ENCODE results near the gene RPS24.
"Not testable (repeated sequence)": the region's sequence is repeated elsewhere in the genome, so short reads cannot be mapped to it uniquely, and the experiment has no call there.

RPS24 gene

DNA sequence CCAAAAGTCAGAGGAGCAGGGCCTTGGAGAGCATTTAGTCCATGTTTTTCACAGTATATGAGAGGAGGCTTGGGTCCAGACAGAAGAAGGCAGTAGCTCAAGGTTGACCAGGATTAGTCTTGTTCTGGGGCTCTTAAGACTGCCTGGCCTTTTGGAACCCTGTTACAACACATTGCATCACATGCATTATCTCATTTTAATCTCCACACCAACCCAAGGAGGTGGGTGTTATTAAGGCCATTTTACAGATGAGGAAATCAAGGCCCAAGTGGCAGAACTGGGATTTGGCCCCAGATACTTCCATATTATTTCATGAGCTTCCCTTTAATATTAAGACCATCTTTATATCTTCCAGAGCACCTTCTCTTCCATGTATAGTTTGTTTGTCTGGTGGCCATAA lies 38.8 kb downstream of the RPS24 start:
- H3K79me2 ChIP-seq (ENCODE audit: control insufficient read depth, low read length): no peaks in the 10 kb centered on the region
- H3K27me3 ChIP-seq (ENCODE audit: control insufficient read depth, low read length): no peaks in the 10 kb centered on the region
- no peaks in the 10 kb centered on the region for H3K9me3 ChIP-seq (ENCODE audit: control insufficient read depth, insufficient read depth, low read length)
- H3K4me2 ChIP-seq (ENCODE audit: low read length): no peak overlapping the region
- H3K4me3 ChIP-seq (ENCODE audit: low read length): no peak overlapping the region
- H3K9me2 ChIP-seq (replicated peaks; ENCODE audit: control insufficient read depth, low read length): no peaks in the 10 kb centered on the region
- H3K27ac ChIP-seq (ENCODE audit: low read depth, low read length): no peak overlapping the region
- H3F3A ChIP-seq (ENCODE audit: control insufficient read depth, insufficient read depth): no peaks in the 10 kb centered on the region
- H4K20me1 ChIP-seq (ENCODE audit: control insufficient read depth, insufficient read depth, low read depth, low read length): no peaks in the 10 kb centered on the region
- no peaks in the 10 kb centered on the region for H3K4me1 ChIP-seq (ENCODE audit: control insufficient read depth, low read length)
- no peaks in the 10 kb centered on the region for H3K36me3 ChIP-seq (ENCODE audit: control insufficient read depth, low read length)
- TF ChIP-seq, protein P1, sequence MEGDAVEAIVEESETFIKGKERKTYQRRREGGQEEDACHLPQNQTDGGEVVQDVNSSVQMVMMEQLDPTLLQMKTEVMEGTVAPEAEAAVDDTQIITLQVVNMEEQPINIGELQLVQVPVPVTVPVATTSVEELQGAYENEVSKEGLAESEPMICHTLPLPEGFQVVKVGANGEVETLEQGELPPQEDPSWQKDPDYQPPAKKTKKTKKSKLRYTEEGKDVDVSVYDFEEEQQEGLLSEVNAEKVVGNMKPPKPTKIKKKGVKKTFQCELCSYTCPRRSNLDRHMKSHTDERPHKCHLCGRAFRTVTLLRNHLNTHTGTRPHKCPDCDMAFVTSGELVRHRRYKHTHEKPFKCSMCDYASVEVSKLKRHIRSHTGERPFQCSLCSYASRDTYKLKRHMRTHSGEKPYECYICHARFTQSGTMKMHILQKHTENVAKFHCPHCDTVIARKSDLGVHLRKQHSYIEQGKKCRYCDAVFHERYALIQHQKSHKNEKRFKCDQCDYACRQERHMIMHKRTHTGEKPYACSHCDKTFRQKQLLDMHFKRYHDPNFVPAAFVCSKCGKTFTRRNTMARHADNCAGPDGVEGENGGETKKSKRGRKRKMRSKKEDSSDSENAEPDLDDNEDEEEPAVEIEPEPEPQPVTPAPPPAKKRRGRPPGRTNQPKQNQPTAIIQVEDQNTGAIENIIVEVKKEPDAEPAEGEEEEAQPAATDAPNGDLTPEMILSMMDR (IDR thresholded peaks at IDR 0.05; ENCODE audit: low read depth, low read length, poor library complexity, severe bottlenecking): no peak
- TF ChIP-seq EZH2phosphoT487 (IDR thresholded peaks at IDR 0.05; ENCODE audit: borderline replicate concordance, low read length): no peak

DNA sequence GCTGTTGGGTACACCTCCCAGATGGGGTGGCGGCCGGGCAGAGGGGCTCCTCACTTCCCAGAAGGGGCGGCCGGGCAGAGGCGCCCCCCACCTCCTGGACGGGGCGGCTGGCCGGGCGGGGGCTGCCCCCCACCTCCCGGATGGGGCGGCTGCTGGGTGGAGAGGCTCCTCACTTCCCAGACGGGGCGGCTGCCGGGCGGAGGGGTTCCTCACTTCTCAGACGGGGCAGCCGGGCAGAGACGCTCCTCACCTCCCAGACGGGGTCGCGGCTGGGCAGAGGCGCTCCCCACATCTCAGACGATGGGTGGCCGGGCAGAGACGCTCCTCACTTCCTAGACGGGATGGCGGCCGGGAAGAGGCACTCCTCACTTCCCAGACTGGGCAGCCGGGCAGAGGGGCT lies 42.1 kb downstream of the RPS24 start:
- H3K4me2 ChIP-seq (ENCODE audit: low read length); H4K20me1 ChIP-seq (ENCODE audit: control insufficient read depth, insufficient read depth, low read depth, low read length); H3K4me3 ChIP-seq (ENCODE audit: low read length); H3K27ac ChIP-seq (ENCODE audit: low read depth, low read length); H3K9me2 ChIP-seq (replicated peaks; ENCODE audit: control insufficient read depth, low read length); H3K9me3 ChIP-seq (ENCODE audit: control insufficient read depth, insufficient read depth, low read length); H3F3A ChIP-seq (ENCODE audit: control insufficient read depth, insufficient read depth); H3K79me2 ChIP-seq (ENCODE audit: control insufficient read depth, low read length); H3K27me3 ChIP-seq (ENCODE audit: control insufficient read depth, low read length); H3K36me3 ChIP-seq (ENCODE audit: control insufficient read depth, low read length); H3K4me1 ChIP-seq (ENCODE audit: control insufficient read depth, low read length): not testable (repeated sequence)

DNA sequence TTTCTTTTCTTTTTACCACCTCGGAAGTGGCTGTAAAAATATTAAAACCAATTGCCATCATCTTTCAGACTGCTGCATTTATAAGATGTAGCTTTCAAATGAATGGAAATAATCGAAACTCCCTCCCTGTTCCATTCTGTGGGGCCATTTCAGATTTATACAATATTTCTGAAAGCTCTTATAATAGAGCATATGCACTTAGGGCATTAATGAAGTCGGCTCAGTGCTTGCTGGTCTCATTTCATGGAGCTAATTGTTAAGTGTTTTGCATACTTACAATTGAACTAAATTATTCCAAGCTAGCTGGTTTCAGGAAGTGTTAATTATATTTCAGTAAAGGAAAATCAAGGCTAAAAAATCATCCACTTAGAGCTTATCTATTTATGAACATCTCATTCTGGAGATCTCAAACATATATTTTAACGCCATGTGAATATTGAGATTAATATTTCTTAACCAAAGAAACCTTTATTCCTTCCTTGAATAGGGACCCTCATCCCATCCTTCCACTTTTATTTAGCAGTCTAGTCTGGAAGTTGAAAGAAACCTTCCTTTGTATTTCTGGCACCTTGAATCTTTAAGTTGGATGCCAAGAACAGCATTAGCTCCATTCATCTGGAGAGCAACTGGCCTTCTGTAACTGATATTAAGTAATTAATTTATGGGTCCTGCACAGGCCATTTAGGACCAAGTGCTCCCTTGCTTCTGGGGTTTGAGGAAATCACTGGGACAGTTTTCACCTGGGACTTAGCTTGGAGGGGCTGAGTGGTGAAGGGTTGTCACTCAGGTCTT lies 45.1 kb downstream of the RPS24 start:
- TF ChIP-seq, protein P1 (IDR thresholded peaks at IDR 0.05; ENCODE audit: low read depth, low read length, poor library complexity, severe bottlenecking): no peak
- TF ChIP-seq EZH2phosphoT487 (IDR thresholded peaks at IDR 0.05; ENCODE audit: borderline replicate concordance, low read length): no peak
- Histone ChIP-seq H4K20me1 (ENCODE audit: control insufficient read depth, insufficient read depth, low read depth, low read length) (no peaks in the 10 kb centered on the region), H3K36me3 (ENCODE audit: control insufficient read depth, low read length) (no peaks in the 10 kb centered on the region), H3K4me3 (ENCODE audit: low read length) (no peak overlapping the region), H3K27ac (ENCODE audit: low read depth, low read length) (no peak overlapping the region), H3F3A (ENCODE audit: control insufficient read depth, insufficient read depth) (no peaks in the 10 kb centered on the region), H3K79me2 (ENCODE audit: control insufficient read depth, low read length) (no peaks in the 10 kb centered on the region), H3K27me3 (ENCODE audit: control insufficient read depth, low read length) (no peaks in the 10 kb centered on the region), H3K9me2 (replicated peaks; ENCODE audit: control insufficient read depth, low read length) (no peaks in the 10 kb centered on the region), H3K4me2 (ENCODE audit: low read length) (no peak overlapping the region), H3K4me1 (ENCODE audit: control insufficient read depth, low read length) (no peaks in the 10 kb centered on the region), H3K9me3 (ENCODE audit: control insufficient read depth, insufficient read depth, low read length) (no peaks in the 10 kb centered on the region)

DNA sequence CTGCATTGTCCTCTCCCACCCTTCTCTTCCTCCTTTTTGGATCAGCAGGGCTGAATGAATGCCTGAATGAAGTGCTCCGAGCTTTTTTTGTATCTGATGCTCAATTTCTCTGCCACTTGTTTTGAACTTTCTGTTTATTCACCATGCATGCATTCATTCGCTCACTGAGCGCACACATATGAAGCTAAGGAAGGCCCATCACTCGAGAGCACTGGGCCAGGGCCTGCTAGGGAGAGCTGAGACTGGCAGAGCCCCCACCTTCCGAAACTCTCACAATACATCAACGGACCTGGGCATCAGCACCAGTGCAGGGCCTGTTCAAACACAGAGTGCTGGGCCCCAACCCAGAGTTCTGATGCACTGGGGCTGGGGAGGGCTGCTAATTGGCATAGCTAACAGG lies 45.7 kb downstream of the RPS24 start:
- Histone ChIP-seq H3K27me3 (ENCODE audit: control insufficient read depth, low read length) (no peaks in the 10 kb centered on the region), H3K4me3 (ENCODE audit: low read length) (no peak overlapping the region), H4K20me1 (ENCODE audit: control insufficient read depth, insufficient read depth, low read depth, low read length) (no peaks in the 10 kb centered on the region), H3K27ac (ENCODE audit: low read depth, low read length) (no peak overlapping the region), H3F3A (ENCODE audit: control insufficient read depth, insufficient read depth) (no peaks in the 10 kb centered on the region), H3K4me1 (ENCODE audit: control insufficient read depth, low read length) (no peaks in the 10 kb centered on the region), H3K36me3 (ENCODE audit: control insufficient read depth, low read length) (no peaks in the 10 kb centered on the region), H3K79me2 (ENCODE audit: control insufficient read depth, low read length) (no peaks in the 10 kb centered on the region), H3K9me2 (replicated peaks; ENCODE audit: control insufficient read depth, low read length) (no peaks in the 10 kb centered on the region), H3K4me2 (ENCODE audit: low read length) (no peak overlapping the region), H3K9me3 (ENCODE audit: control insufficient read depth, insufficient read depth, low read length) (no peaks in the 10 kb centered on the region)
- TF ChIP-seq, protein P1 (IDR thresholded peaks at IDR 0.05; ENCODE audit: low read depth, low read length, poor library complexity, severe bottlenecking): no peak
- no peak for TF ChIP-seq EZH2phosphoT487 (IDR thresholded peaks at IDR 0.05; ENCODE audit: borderline replicate concordance, low read length)
